K562 (cell line): ENCODE results near the gene HS3ST1. TPM values are rescaled to one million over a fixed set of nuclear protein-coding genes. Genes with fewer than 3 reads are reported as not detected.

Experiments
- ATAC-seq: fragments of 200-7000 bp; cut with Tn5 transposase; 3 replicates; pipeline ENCODE4 v1.9.1; 2020; ENCODE audit warnings: moderate library complexity
- BruUV-seq: library from RNA; stranded (reverse); fragments of 400-500 nt; replicated peaks from 2 replicates; lab custom pipeline; 2021; lab: Mats Ljungman, UMichigan
- CTCF ChIA-PET: fragments of 300-600 bp; formaldehyde crosslinking; extraction: SDS; loops from one replicate; lab custom pipeline; 2021; ENCODE audit warnings: low intra/inter-chr PET ratio; lab: Yijun Ruan, JAX
- POLR2A ChIA-PET: fragments of 300-600, 350-650 bp; sonication (Branson Sonifier 250); formaldehyde crosslinking; extraction: SDS; loops from one replicate; lab custom pipeline; 2021; ENCODE audit warnings: antibody characterized with exemption, inconsistent platforms; lab: Yijun Ruan, JAX
- DNase-seq, 4 experiments: peaks; one replicate each; pipeline versions ENCODE4 v3.0.0 to v3.0.0-alpha.2; 2011 to 2018; ENCODE audit warnings: low spot score in 3 of 4, mixed read lengths in 3 of 4; ENCODE audit errors: extremely low read depth in 1 of 4
- FAIRE-seq: peaks from 2 replicates; lab custom pipeline; 2011; peaks lifted over from hg19 to GRCh38; lab: Jason Lieb, UNC
- H2AFZ ChIP-seq: 2 replicates; pipeline ENCODE4 v1.6.0; 2011; ENCODE audit warnings: low read depth, low read length, control low read depth, inconsistent platforms
- H3K27ac ChIP-seq: fragments of 200-600 bp; 3 replicates; pipeline ENCODE4 v1.8.0; 2011; ENCODE audit warnings: low read depth, mild to moderate bottlenecking, control low read depth, inconsistent platforms, low read length, moderate library complexity, mixed read lengths; ENCODE audit errors: extremely low read depth
- H3K27me3 ChIP-seq, 2 experiments: fragments of 300-600 bp in 1 of 2; 2 replicates in 1 of 2; 3 replicates in 1 of 2; pipeline versions ENCODE4 v1.6.0 to v1.8.0; 2011; ENCODE audit warnings: inconsistent platforms in 2 of 2, low read length in 2 of 2, mild to moderate bottlenecking in 1 of 2, mixed read lengths in 1 of 2, moderate library complexity in 1 of 2; ENCODE audit not compliant: control insufficient read depth in 2 of 2, insufficient read depth in 2 of 2
- H3K36me3 ChIP-seq: fragments of 300-600 bp; 3 replicates; pipeline ENCODE4 v1.8.0; 2011; ENCODE audit warnings: mild to moderate bottlenecking, low read length, inconsistent platforms; ENCODE audit not compliant: control insufficient read depth, insufficient read depth
- H3K4me1 ChIP-seq, 2 experiments: fragments of 200-600 bp in 1 of 2; replicated peaks in 1 of 2; 2 replicates in 1 of 2; 3 replicates in 1 of 2; pipeline versions ENCODE4 v1.5.1 to v1.8.0; 2011; ENCODE audit warnings: inconsistent platforms in 2 of 2, low read length in 2 of 2, mild to moderate bottlenecking in 1 of 2, mixed read lengths in 1 of 2, moderate library complexity in 1 of 2; ENCODE audit not compliant: control insufficient read depth in 2 of 2, insufficient read depth in 2 of 2
- H3K4me2 ChIP-seq: 2 replicates; pipeline ENCODE4 v1.6.1; 2011; ENCODE audit warnings: low read length, control low read depth, inconsistent platforms, mixed read lengths; ENCODE audit not compliant: insufficient read depth
- H3K4me3 ChIP-seq: fragments of 200-600 bp; sonication (generic), shearing (Covaris generic); 2 replicates; pipeline ENCODE4 v1.5.1; 2016; ENCODE audit warnings: control low read depth, inconsistent platforms
- H3K79me2 ChIP-seq: fragments of 200-600 bp; 3 replicates; pipeline ENCODE4 v1.8.0; 2011; ENCODE audit warnings: low read length, inconsistent platforms; ENCODE audit not compliant: control insufficient read depth, insufficient read depth
- H3K9ac ChIP-seq, 2 experiments: 2 replicates each; pipeline versions ENCODE4 v1.6.0 to v1.6.1; 2011; ENCODE audit warnings: low read depth in 2 of 2, low read length in 2 of 2, control low read depth in 1 of 2, inconsistent platforms in 1 of 2, mild to moderate bottlenecking in 1 of 2, mixed read lengths in 1 of 2; ENCODE audit not compliant: insufficient read depth in 1 of 2
- H3K9me1 ChIP-seq: one replicate; pipeline ENCODE4 v1.6.0; 2011; ENCODE audit warnings: inconsistent platforms, mild to moderate bottlenecking, low read length, moderate library complexity; ENCODE audit not compliant: control insufficient read depth, insufficient read depth
- H3K9me3 ChIP-seq: replicated peaks from 2 replicates; pipeline ENCODE4 v1.5.1; 2011; ENCODE audit warnings: low read depth, low read length, inconsistent platforms; ENCODE audit not compliant: control insufficient read depth, insufficient read depth
- H4K20me1 ChIP-seq: replicated peaks from 2 replicates; pipeline ENCODE4 v1.6.1; 2011; ENCODE audit warnings: low read length, inconsistent platforms, mixed read lengths; ENCODE audit not compliant: control insufficient read depth, insufficient read depth
- ADNP ChIP-seq: fragments of 200-800 bp; sonication (Bioruptor generic); IDR thresholded peaks from 2 replicates; pipeline ENCODE4 v1.6.1; 2016; ENCODE audit warnings: missing genetic modification characterization, missing compliant biosample characterization
- ARID2 ChIP-seq: fragments of 450-650 bp; IDR thresholded peaks from 2 replicates; pipeline ENCODE4 v1.6.1; 2017; ENCODE audit warnings: antibody characterized with exemption, mild to moderate bottlenecking
- CSDE1 ChIP-seq, 2 experiments: fragments of 450-650 bp; IDR thresholded peaks; 2 replicates each; pipeline ENCODE4 v1.6.1; 2016; ENCODE audit warnings: mild to moderate bottlenecking in 1 of 2
- HNRNPH1 ChIP-seq: fragments of 200-400 bp; formaldehyde crosslinking; optimal IDR thresholded peaks from 2 replicates; pipeline ENCODE3; 2017; ENCODE audit warnings: low read depth, mild to moderate bottlenecking, low read length, moderate library complexity
- HNRNPK ChIP-seq: fragments of 200-400 bp; formaldehyde crosslinking; IDR thresholded peaks from one replicate; pipeline ENCODE4 v1.6.1; 2018; ENCODE audit warnings: mild to moderate bottlenecking, low read depth, low read length; ENCODE audit not compliant: poor library complexity, severe bottlenecking
- KLF13 ChIP-seq: fragments of 450-650 bp; IDR thresholded peaks from 2 replicates; pipeline ENCODE4 v1.6.1; 2016; ENCODE audit warnings: missing genetic modification characterization, low read depth, mild to moderate bottlenecking, missing compliant biosample characterization, moderate library complexity, borderline replicate concordance
- MBD2 ChIP-seq: sonication (generic); IDR thresholded peaks from 2 replicates; pipeline ENCODE4 v1.6.1; 2016; ENCODE audit warnings: low read depth, borderline replicate concordance
- MYBL2 ChIP-seq, 2 experiments: fragments of 450-650 bp in 1 of 2; sonication (generic) in 1 of 2; formaldehyde crosslinking in 1 of 2; IDR thresholded peaks; 2 replicates each; pipeline versions ENCODE4 v1.6.1 to v1.8.1; 2017 to 2022; ENCODE audit warnings: borderline replicate concordance in 1 of 2, inconsistent platforms in 1 of 2, low read depth in 1 of 2, mild to moderate bottlenecking in 1 of 2, missing genetic modification reagents in 1 of 2, moderate library complexity in 1 of 2
- NFATC3 ChIP-seq: fragments of 450-650 bp; IDR thresholded peaks from 2 replicates; pipeline ENCODE4 v1.6.1; 2017; ENCODE audit warnings: mild to moderate bottlenecking
- POLR2G ChIP-seq: fragments of 200-400 bp; formaldehyde crosslinking; IDR thresholded peaks from 2 replicates; pipeline ENCODE4 v1.6.1; 2017; ENCODE audit warnings: low read depth, mild to moderate bottlenecking, antibody characterized with exemption, low read length, moderate library complexity
- POLR3G ChIP-seq: IDR thresholded peaks from 2 replicates; pipeline ENCODE4 v1.6.1; 2011; ENCODE audit not compliant: insufficient read length, insufficient replicate concordance; ENCODE audit errors: extremely low read depth
- ZNF384 ChIP-seq: IDR thresholded peaks from 2 replicates; pipeline ENCODE4 v1.6.1; 2012; ENCODE audit warnings: low read depth, low read length, improper control_type of control experiment
- WGBS: fragments of 100-300 bp; shearing (Covaris generic); methylation state at CpG from one replicate; pipeline ENCODE4 v1.1.6; 2016; ENCODE audit warnings: low coverage, mixed read lengths; ENCODE audit not compliant: insufficient coverage; ENCODE audit errors: missing lambda C conversion rate; 5-methylcytosine and 5-hydroxymethylcytosine counted together
- in situ Hi-C: fragments of 300-500 bp; cut with MboI; formaldehyde crosslinking; loops from 4 replicates; pipeline ENCODE4 v1.15.0; 2018; ENCODE audit warnings: inconsistent platforms, mixed read lengths
- intact Hi-C: fragments of 100-400 bp; cut with micrococcal nuclease; formaldehyde crosslinking; loops from 2 replicates; pipeline ENCODE4 v1.14.2; 2022
- polyA plus RNA-seq, 8 experiments: library from polyadenylated mRNA; depleted of rRNA in 4 of 8; stranded (reverse) in 5 of 8; unstranded in 3 of 8; fragments of >200 nt; fragmentation: Nextera tagmentation in 2 of 8; fragmentation: Illumina TruSeq in 1 of 8; extraction: Ambion mirVana in 2 of 8; extraction: Trizol in 1 of 8; gene quantifications; 2 replicates each; pipeline versions ENCODE4 v1.2.1 to v1.2.3, GENCODE V29; 2011 to 2014; ENCODE audit warnings: inconsistent platforms in 1 of 8, missing spikeins in 1 of 8
- total RNA-seq, 7 experiments: library from RNA; depleted of rRNA in 6 of 7; stranded (reverse); fragments of >200 nt in 6 of 7; fragmentation: Illumina TruSeq in 2 of 7; extraction: Trizol in 2 of 7; gene quantifications; 2 replicates each; pipeline versions ENCODE4 v1.2.1 to v1.2.3, GENCODE V29; 2011 to 2021; ENCODE audit warnings: low replicate concordance in 1 of 7

Gene HS3ST1
- total and polyA plus RNA-seq, 9 of the 15 experiments (the other 6 are each of a cell fraction or from before 2014, with no cell fraction given): 0.02 TPM; not detected in 8

DNA sequence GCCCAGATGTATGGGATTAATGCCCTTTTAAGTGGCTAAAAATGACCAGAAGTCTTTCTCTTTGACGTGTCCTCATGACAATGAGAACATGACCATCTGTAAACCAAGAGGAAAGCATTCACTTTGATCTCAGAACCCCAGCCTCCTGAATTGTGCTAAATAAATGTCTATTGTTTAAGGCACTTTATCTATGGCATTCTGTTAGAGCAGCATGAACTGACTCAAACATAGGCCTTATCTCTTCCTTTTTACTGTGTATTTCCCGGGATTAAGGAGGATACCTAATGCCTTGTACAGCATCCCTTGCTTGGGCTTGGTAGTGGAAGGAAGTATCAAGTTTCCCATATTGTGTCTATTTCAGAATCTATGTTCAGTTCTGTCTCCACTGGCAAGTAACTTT lies 47.2 kb upstream of the HS3ST1 start:
- Histone ChIP-seq H3K4me1 (no peaks in the 10 kb centered on the region), H3K27me3 (no peaks in the 10 kb centered on the region), H3K9me1 (no peaks in the 10 kb centered on the region), H3K36me3 (no peaks in the 10 kb centered on the region), H2AFZ (no peak overlapping the region), H3K27ac (no peak overlapping the region), H3K79me2 (no peaks in the 10 kb centered on the region), H4K20me1 (no peaks in the 10 kb centered on the region)
- no peak for FAIRE-seq
- in situ Hi-C loops: no loop called here
- BruUV-seq: no TSS peak
- ChIA-PET CTCF (no interaction called here), POLR2A (no interaction called here)
- ATAC-seq: no peak
- WGBS: 0% methylated on average over 2 of the region's 2 CpGs
- TF ChIP-seq POLR2G (no peak), POLR3G (no peak), CSDE1 (IDR thresholded peaks at IDR 0.05) (no peak), MBD2 (no peak), ADNP (tag) (no peak), ARID2 (no peak), ZNF384 (no peak), NFATC3 (no peak), KLF13 (tag) (no peak), HNRNPH1 (no peak), MYBL2 (IDR thresholded peaks at IDR 0.05; ENCODE audit: low read depth) (no peak), MYBL2 (CRISPR knock-in tag; IDR thresholded peaks at IDR 0.05; ENCODE audit: borderline replicate concordance) (no peak), HNRNPK (no peak)
- TF ChIP-seq, all 486 proteins: peak for 0
- intact Hi-C loops: no loop called here
- no peak for DNase-seq
- H3K9ac ChIP-seq: no peak overlapping the region
- no peak overlapping the region for H3K4me3 ChIP-seq
- 0 out of 2 replicates have a peak, but pooled peaks cover 3% of the 10 kb centered on the region for H3K9me3 ChIP-seq
- H3K4me2 ChIP-seq: no peak overlapping the region
